ENCODE results near the gene ECSCR.

- no peak for TF ChIP-seq POLR2A (IDR thresholded peaks at IDR 0.05)
- no peak for TF ChIP-seq CTCF (IDR thresholded peaks at IDR 0.05)
Measured at GRCh38 chr5:139451176-139451575, 11.4 kb downstream of the ECSCR start.

Data from testis (tissue), 2 donors.